ENCODE data around the gene NRXN3.

NRXN3 gene

DNA sequence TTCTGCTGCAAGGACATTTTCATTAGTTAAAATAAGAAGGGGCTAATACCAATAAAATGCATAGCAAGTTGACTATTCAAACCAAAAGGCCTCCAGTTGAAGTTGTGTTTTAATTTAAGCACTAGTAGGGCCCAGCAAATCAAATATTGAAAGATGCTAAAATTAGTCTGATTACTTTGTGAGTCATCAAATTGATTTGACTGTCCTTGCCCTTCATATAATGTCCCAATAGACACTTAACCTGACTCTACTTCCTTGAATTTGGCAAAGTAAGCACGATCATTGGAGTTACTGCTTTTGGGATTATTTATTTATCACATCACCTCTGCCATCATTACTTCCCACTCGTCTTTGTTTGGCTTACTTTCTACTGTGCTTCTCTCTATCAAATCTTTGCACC is 1242.6 kb downstream of the NRXN3 start:
- DNase-seq (ENCODE audit: low read depth), result no peak
- no peak overlapping the region for H3K4me3 ChIP-seq (ENCODE audit: low read length)

DNA sequence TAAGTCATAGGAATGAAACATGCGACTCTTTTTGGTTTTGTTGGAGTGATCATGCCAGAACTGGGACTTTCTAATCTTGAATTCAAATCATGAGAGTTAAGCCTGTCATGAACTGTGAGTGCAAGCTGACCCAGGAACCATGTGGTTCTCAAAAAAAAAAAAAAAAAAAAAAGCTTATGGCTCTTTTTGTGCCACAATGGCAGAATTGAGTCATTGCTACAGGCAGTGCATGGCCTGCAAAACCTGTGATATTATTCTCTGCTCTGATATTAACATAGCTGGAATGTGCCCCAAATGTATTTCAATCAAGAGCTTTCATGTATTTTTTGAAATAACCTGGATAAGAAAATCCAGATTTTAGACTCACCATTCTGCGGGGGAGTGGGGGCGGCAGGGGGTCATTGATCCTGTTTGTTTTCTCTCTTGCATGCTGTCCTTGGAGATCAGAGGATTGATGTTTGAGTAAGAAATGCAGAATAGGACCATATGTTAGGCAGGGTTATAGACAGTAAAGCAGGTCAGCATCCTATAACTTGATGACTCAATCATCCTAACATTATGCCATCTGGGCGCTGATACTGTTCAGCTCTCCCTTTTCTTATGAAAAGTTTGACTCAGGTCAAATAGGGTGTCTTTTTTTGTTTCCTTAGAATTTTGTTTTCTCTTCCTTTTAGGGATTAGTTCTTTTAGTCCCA is 1243.7 kb downstream of the NRXN3 start:
- TF ChIP-seq, protein P1, sequence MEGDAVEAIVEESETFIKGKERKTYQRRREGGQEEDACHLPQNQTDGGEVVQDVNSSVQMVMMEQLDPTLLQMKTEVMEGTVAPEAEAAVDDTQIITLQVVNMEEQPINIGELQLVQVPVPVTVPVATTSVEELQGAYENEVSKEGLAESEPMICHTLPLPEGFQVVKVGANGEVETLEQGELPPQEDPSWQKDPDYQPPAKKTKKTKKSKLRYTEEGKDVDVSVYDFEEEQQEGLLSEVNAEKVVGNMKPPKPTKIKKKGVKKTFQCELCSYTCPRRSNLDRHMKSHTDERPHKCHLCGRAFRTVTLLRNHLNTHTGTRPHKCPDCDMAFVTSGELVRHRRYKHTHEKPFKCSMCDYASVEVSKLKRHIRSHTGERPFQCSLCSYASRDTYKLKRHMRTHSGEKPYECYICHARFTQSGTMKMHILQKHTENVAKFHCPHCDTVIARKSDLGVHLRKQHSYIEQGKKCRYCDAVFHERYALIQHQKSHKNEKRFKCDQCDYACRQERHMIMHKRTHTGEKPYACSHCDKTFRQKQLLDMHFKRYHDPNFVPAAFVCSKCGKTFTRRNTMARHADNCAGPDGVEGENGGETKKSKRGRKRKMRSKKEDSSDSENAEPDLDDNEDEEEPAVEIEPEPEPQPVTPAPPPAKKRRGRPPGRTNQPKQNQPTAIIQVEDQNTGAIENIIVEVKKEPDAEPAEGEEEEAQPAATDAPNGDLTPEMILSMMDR (conservative IDR thresholded peaks at IDR 0.05; ENCODE audit: low read depth, low read length), result no peak
- H3K4me3 ChIP-seq (ENCODE audit: low read length), result no peak overlapping the region
- DNase-seq (ENCODE audit: low read depth), result no peak

More for the DNA sequence above, 1242.6 kb downstream of the NRXN3 start:
- TF ChIP-seq, protein P1 (conservative IDR thresholded peaks at IDR 0.05; ENCODE audit: low read depth, low read length), result no peak

DNA sequence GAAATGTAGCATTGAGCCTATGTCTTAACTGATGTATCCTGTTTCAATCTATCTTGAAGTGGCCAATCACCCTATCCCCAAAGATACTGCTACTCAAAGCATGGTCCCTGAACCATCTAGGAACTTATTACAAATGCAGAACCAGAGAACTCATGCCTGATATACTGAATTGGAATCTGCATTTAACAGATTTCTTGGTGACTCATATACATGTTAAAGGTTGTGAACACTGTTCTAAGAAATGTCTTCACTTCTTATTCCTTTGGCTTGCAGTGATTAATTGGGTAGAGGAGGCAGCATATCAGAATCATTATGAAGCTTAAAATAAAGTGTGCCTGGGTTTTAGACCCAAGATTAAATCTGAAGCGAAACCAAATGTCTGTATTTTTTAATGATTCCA is 1245.6 kb downstream of the NRXN3 start:
- TF ChIP-seq, protein P1 (conservative IDR thresholded peaks at IDR 0.05; ENCODE audit: low read depth, low read length), result no peak
- no peak for DNase-seq (ENCODE audit: low read depth)
- no peak overlapping the region for H3K4me3 ChIP-seq (ENCODE audit: low read length)

DNA sequence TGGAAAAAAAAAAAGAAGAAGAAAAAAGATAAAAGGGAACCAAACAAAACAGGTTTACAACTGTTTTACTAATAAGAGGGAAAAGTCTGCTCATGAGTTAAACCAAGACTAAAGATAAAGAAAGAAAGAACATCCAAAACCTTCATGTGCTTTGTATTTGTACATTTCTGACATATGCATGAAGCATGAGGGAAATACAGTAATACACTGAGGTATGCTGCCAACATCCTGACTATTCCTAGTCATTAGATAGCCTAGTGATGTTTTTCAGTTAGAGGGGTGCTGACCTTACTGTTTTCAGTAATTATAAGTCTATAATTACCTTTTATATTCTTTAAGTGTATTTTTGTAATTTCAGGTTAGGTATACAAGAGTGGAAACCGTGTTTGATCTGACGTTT is 1247.8 kb downstream of the NRXN3 start:
- H3K4me3 ChIP-seq (ENCODE audit: low read length), result no peak overlapping the region
- DNase-seq (ENCODE audit: low read depth), result no peak
- TF ChIP-seq, protein P1 (conservative IDR thresholded peaks at IDR 0.05; ENCODE audit: low read depth, low read length), result no peak

DNA sequence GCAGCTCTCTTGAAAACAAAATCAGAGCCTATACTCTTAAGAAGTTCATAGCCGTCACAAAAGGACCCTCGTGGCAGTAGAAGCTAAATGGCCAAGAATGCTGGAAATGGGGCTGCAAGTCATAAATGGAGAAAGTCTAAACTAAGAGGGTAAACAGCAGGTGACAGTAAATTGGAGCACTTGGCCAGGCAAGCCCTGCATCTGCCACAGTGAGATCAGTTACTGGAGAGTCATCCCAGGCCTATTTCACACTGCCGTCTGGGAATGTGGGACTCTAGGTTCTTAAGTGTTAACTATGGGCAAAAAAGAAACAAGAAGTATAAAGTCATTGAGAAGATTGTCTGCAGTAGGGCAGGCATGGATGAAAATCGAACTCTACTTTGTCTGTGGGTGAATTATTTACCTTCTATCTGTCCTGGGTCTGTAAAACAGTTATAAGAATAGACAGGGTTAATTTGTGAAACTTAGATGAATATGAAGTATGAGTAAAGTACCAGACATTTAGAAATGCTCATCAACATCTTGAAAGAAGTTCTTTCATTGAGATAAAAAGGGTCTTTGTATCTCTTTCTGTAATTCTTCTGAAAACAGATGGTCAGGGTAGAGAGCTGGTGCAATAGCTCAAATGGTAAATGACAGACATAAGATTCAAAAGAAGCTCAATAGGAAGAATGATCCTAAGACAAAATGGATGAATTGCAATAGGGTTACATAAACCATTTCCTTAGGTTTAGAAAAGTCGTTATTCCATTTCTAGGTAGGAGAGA is 1248.7 kb downstream of the NRXN3 start:
- no peak overlapping the region for H3K4me3 ChIP-seq (ENCODE audit: low read length)
- no peak for DNase-seq (ENCODE audit: low read depth)
- TF ChIP-seq, protein P1 (conservative IDR thresholded peaks at IDR 0.05; ENCODE audit: low read depth, low read length), result no peak

DNA sequence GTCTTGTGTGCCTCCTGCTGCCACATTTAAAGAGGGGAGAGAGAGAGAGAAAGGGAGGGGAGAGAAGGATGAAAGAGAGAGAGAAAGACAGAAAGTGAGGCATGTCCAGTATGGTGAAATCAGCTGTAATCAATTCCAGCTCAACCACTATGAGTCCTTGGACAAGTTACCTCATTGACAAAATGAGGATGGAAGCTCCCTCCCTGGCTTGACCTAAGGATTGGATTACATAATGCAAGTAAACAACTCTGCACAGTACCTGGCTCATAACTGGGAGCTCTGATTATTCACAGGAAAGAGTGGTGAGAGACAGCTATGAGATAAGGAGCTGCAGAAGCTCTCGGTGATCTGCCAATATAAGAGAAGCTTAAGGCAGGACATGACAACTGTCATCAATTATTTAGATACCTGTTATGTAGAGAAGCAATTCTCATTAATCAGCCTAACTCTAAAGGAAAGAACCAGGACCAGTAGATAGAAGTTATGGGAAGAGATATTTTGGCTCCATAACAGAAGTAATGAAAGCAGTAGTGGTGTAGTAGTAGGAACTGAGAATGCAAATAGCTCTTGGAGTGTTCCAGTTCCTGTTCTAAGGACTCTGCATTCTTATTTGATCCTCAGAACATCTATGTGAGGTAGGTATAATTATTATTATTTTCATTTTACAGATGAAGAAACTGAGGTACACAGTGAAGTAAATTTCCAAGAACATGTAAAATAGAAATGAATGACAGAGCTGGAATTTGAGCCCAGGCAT is 1249.6 kb downstream of the NRXN3 start:
- TF ChIP-seq, protein P1 (conservative IDR thresholded peaks at IDR 0.05; ENCODE audit: low read depth, low read length), result no peak
- no peak for DNase-seq (ENCODE audit: low read depth)
- no peak overlapping the region for H3K4me3 ChIP-seq (ENCODE audit: low read length)
